ENCODE measurements around the gene PRM2. TPM values are rescaled to one million over a fixed set of nuclear protein-coding genes. Genes with fewer than 3 reads are reported as not detected.

The PRM2 gene, protein sequence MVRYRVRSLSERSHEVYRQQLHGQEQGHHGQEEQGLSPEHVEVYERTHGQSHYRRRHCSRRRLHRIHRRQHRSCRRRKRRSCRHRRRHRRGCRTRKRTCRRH
- total RNA-seq, result not detected

DNA sequence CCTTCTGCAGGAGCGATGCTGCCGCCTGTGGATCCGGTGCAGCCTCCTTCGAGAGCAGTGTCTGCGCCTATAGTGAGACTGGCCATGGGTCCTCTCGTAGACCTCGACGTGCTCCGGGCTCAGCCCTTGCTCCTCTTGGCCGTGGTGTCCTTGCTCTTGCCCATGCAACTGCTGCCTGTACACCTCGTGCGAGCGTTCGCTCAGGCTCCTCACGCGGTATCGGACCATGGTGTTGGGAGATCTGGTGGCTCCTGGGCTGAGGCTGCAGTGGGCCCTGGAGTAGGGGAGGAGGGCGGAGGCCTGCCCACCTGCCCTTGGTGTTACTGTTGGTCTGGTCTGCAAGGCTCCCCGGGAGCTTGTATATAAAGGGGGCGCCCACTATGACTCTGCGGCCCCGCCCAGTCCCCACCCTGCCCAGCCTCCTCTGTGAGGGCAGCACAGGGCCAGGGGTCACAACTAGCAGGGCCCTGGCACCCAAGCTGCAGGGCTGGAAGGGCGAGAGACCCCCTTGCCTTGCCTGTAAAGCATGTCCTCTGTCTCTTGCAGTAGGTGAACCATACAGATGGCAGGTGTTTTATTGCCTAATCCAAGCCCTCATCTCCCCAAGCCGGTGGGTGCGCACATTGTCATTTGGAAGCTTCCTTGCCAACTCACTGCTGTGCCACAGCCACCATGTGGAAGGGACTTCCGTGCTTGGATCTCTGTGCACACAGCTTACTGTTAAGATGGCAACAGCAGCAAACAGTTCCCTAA, at the start of gene PRM2:
PRM2 (minus strand) TSS at position 338 of the 753 bp plus-strand sequence; CDS start at position 228, 110 bp downstream.
- H3K4me3 ChIP-seq, result no peak within 1 kb of the TSS
- intact Hi-C loops (cut with DNase I), result no loop called here
- H3K27ac ChIP-seq, result no peak within 1 kb of the TSS
- no peaks in the 10 kb centered on the region for H3K9me3 ChIP-seq
- H3K36me3 ChIP-seq, result no peaks in the 10 kb centered on the region
- no peaks in the 10 kb centered on the region for H3K27me3 ChIP-seq
- no peak for DNase-seq (ENCODE audit: extremely low spot score in 2 of 2)
- H3K4me1 ChIP-seq, result no peaks in the 10 kb centered on the region
- TF ChIP-seq, protein P1, sequence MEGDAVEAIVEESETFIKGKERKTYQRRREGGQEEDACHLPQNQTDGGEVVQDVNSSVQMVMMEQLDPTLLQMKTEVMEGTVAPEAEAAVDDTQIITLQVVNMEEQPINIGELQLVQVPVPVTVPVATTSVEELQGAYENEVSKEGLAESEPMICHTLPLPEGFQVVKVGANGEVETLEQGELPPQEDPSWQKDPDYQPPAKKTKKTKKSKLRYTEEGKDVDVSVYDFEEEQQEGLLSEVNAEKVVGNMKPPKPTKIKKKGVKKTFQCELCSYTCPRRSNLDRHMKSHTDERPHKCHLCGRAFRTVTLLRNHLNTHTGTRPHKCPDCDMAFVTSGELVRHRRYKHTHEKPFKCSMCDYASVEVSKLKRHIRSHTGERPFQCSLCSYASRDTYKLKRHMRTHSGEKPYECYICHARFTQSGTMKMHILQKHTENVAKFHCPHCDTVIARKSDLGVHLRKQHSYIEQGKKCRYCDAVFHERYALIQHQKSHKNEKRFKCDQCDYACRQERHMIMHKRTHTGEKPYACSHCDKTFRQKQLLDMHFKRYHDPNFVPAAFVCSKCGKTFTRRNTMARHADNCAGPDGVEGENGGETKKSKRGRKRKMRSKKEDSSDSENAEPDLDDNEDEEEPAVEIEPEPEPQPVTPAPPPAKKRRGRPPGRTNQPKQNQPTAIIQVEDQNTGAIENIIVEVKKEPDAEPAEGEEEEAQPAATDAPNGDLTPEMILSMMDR (IDR thresholded peaks at IDR 0.05), result no peak
- no peak for TF ChIP-seq POLR2A (IDR thresholded peaks at IDR 0.05)
- no peak for TF ChIP-seq POLR2AphosphoS5 (IDR thresholded peaks at IDR 0.05; ENCODE audit: insufficient read depth in 1 of 2, low read depth in 1 of 2)

DNA sequence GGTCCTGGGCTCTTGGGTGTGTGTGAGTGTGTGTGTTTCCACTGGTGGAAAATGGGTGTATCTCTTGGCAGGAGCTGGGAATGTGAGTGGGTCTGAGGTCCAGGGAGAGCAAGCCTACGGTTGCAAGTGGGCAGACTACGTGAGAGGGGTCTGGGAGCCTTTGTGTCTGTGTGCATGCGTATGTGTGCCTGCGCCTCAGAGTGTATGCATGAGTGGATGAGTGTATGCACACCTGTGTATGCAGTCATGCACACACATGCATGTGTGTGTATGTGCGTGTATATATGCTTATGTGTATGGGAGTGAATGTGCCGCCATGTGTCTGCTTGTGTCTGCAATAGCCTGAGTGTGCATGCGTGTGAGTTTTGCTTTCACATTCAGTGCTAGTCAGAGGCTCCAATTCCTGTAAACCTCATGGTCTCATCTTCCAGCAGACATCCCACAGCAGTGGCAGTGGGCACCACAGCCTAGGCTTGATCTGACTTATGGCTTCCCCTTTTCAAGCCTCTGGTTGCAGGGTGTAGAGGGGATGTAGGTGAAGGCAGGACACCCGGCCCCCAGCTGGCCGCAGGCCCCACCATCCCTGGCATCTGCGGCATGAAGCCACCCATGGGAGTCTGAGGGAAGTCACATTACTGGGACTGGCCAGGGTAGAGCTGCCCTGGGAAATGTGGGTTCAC, 49.3 kb upstream of the PRM2 start:
- Histone ChIP-seq H3K36me3 (no peaks in the 10 kb centered on the region), H3K4me3 (no peak overlapping the region), H3K27me3 (no peaks in the 10 kb centered on the region), H3K27ac (no peak overlapping the region), H3K4me1 (peaks cover 18% of the 10 kb centered on the region), H3K9me3 (no peaks in the 10 kb centered on the region)
- no peak for DNase-seq (ENCODE audit: extremely low spot score in 2 of 2)
- intact Hi-C loops (cut with DNase I), result no loop called here
- TF ChIP-seq POLR2AphosphoS5 (IDR thresholded peaks at IDR 0.05; ENCODE audit: insufficient read depth in 1 of 2, low read depth in 1 of 2), result no peak
- TF ChIP-seq POLR2A (IDR thresholded peaks at IDR 0.05), result no peak
- TF ChIP-seq, protein P1 (IDR thresholded peaks at IDR 0.05), result no peak

DNA sequence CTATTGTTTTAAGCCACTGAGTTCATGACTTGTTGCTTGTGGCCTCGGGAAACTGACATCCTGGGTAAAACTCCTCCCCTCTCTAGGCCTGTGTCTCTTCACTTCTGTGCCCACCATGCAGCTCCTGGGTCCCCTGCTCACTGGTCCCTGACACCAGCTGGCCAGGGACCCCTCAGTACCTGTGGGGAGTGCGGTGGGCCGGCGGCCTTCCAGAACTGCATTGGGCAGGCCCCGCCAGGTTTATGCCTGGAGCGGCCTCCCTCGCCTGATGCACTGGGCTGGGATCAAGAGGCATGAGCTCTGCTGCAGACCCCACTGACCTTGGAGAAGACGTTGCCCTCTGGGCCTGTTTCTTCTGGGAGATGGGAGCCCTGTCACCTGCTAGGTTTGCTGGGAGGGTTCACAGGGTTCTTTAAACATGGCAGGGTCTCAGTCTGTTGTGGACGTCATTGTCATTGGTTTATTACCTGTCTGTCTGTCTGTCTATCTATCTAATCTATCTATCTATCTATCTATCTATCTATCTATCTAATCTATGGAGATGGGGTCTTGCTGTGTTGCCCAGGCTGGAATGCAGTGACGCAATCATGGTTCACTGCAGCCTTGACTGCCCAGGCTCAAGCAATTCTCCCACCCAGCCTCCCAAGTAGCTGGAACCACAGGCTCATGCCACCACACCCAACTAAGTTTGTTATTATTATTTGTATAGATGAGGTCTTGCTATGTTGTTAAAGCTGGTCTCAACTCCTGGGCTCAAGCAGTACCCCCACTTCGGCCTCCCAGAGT, 47.5 kb upstream of the PRM2 start:
- H3K4me1 ChIP-seq, result peaks cover 12% of the 10 kb centered on the region
- intact Hi-C loops (cut with DNase I), result no loop called here
- TF ChIP-seq, protein P1 (IDR thresholded peaks at IDR 0.05), result no peak
- TF ChIP-seq POLR2AphosphoS5 (IDR thresholded peaks at IDR 0.05; ENCODE audit: insufficient read depth in 1 of 2, low read depth in 1 of 2), result no peak
- TF ChIP-seq POLR2A (IDR thresholded peaks at IDR 0.05), result no peak
- no peak for DNase-seq (ENCODE audit: extremely low spot score in 2 of 2)
- no peak overlapping the region for H3K27ac ChIP-seq
- H3K4me3 ChIP-seq, result no peak overlapping the region
- H3K9me3 ChIP-seq, result no peaks in the 10 kb centered on the region
- H3K27me3 ChIP-seq, result no peaks in the 10 kb centered on the region
- no peaks in the 10 kb centered on the region for H3K36me3 ChIP-seq

DNA sequence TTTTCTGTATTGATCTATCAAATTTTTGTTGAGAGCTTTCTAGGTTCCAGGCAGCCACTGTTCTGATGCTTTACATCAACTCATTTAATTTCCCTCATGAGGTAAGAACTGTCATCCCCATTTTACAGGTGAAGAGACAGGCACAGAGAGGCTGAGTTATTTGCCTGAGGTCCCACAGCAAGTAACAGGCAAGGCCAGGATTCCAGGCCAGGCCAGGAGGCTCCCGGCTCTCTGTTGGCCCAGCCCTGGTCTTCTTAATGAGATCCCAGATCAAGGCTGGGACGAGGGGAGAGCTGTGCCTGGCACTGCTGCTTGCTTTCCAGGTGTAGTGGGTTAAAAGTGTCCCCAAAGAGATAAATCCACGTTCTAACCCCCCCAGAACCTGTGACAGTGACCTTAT, 46.5 kb upstream of the PRM2 start:
- Histone ChIP-seq H3K27ac (no peak overlapping the region), H3K9me3 (no peaks in the 10 kb centered on the region), H3K27me3 (no peaks in the 10 kb centered on the region), H3K4me1 (peaks cover 3% of the 10 kb centered on the region), H3K4me3 (no peak overlapping the region), H3K36me3 (no peaks in the 10 kb centered on the region)
- TF ChIP-seq, protein P1 (IDR thresholded peaks at IDR 0.05), result no peak
- no peak for TF ChIP-seq POLR2A (IDR thresholded peaks at IDR 0.05)
- TF ChIP-seq POLR2AphosphoS5 (IDR thresholded peaks at IDR 0.05; ENCODE audit: insufficient read depth in 1 of 2, low read depth in 1 of 2), result no peak
- intact Hi-C loops (cut with DNase I), result no loop called here
- DNase-seq (ENCODE audit: extremely low spot score in 2 of 2), result no peak
